Stimulated activated CD4-positive, alpha-beta T cell treated with anti-CD3 and anti-CD28 coated beads, Interleukin-4, amount 100 ng/mL, for 48 hours (primary cell): ENCODE results near the gene KANK2.
A peak's percentile ranks its signal among the peaks of the same experiment; 100 is the strongest.
"Not testable (repeated sequence)": the region's sequence is repeated elsewhere in the genome, so short reads cannot be mapped to it uniquely, and the experiment has no call there.

Experiments used
- DNase-seq, 2 donors: peaks; one replicate each; pipeline ENCODE4 v3.0.0-alpha.2; 2020; ENCODE audit warnings: low read depth in 2 of 2

Gene KANK2

DNA sequence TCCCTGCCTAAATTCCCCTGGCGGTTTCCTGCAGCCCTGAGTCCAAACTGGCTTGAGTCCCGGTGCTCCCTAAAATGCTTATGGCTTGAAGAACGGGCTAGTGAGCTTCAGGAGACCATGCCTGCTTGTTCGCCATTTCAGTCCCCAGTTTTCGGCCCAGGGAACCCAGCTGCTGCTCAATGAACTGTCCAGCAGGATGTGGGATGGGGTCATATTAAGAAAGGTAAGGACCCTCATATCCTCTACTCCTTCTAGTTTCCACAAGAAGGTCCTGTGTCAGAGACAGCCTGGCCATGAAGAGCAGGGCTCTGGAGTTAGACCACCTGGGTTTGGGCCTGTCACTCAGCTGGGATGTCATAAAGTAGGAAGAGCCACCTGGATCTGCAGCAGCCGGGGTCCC is 24.8 kb downstream of the KANK2 start:
- DNase-seq: no peak

DNA sequence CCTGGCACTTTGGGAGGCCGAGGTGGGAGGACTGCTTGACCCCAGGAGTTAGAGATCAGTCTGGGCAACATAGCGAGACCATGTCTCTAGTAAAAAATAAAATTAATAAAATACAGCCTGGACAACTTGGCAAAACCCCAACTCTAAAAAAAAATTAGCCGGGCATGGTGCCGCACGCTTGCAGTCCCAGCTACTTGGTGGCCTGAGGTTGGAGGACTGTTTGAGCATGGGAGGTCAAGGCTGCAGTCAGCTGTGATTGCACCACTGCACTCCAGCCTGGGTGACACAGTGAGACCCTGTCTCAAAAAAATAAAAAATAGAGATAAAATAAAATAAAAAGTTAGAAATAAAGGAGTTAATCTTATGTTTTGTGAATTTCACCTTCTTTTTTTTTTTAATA is 26.2 kb downstream of the KANK2 start:
- DNase-seq: no peak

DNA sequence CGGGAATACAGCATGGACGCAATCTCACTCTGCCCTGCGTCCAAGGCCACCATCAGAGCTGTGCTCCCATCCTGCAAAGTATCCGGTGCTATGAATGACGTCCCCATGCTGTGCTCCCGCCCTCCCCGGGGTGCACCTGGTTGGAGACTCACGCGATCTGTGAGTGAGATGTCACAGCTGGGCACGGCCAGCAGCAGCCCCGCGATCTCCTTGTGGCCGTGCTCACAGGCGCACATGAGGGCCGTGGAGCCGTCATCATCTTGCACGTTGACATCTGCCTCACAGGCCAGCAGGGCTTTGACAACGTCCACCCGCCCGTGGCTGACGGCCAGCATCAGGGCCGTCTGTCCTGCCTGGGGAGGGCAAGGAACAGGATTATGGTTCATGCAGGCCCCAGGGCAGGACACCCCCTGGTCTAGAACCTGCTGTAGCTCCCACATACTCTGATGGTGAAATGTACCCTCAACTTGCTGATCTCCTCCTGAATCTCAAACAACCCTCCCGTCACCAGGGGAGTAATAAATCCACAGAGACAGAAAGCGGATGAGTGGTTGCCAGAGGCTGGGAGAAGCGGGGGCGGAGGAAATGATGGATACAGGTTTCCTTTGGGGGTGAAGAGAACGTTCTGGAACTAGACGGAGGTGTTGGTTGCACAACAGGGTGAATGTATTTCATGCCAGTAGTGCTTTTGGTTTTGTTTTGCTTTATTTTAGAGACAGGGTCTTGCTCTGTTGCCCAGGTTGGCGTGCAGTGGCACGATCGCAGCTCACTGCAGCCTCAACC is 27.3 kb downstream of the KANK2 start:
- DNase-seq: no peak

DNA sequence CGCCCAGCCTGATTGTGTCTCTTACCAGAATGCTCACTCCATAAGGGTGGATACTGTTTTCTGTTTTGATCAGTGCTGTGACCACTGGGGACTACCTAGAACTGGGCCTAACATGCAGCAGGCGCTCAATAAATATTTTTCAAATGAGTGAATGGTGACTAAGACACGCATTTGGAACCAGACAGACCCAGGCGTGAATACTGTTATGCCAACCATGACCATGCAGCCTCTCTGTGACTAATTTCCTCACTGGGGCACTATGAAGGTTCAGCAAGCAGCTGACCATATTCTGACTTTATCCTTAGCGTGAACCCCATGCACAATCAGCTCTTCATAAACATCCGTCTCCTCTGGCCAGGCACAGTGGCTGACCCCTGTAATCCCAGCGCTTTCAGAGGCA is 28.8 kb downstream of the KANK2 start:
- no peak for DNase-seq

DNA sequence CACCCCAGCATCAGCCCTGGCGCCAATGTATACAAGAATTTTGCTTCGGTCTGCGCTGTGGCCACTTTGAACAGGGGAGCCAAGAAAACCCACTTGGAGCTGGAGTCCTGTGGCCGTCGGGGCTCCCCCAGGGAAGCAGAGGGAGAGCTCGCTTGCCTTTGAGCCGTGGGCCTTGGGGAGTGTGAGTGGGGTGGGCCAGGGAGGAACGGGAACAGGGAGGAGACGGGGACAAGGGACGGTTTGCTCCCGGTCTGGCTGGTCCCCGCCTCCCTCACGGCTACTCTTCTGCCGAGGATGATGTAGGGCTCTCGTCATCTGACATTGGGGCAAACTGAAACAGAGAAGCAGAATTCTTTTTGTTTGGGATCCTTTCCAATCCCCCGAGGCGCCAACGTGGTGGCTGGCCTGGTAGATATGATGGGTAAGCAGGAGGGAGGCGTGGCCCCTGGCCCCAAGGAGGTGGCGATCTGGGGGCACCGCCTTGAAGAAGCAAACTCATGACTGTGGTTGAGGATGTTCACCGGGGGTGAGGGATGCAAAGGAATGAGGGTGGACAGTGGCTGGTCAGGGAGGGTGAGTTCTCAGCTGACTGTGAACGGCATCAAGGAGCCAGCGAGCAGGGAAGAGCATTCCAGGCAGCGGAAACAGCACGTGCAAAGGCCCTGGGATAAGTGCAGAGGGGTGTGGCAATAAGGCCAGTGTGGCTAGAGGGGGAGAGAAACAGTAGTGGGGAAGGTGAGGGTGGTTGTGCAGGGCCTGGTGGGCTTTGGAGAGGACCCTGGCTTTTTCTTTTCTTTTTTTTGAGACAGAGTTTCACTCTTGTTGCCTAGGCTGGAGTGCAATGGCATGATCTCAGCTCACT is 30.8 kb downstream of the KANK2 start:
- DNase-seq: no peak

DNA sequence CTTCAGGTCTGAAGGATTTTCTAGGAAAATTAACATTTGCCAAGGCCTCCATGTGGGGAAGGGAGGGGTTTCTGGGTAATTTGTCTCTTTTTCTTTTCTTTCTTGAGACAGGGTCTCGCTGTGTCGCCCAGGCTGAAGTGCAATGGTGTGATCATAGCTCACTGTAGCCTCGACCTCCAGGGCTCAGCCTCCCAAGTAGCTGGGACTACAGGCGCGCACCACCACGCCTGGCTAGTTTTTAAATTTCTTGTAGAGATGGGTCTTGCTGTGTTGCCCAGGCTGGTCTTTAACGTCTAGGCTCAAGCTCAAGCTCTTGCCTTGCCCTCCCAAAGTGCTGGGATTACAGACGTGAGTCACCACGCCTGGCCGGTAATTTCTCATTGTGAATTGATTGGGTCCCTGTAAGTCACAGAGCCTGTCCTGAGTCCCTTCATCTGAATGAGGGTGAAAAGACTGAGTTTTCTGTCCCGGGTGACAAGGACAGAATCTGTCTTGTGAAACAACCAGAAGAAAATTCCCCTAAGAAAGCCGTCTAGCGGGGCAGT is 31.8 kb downstream of the KANK2 start:
- DNase-seq: no peak

DNA sequence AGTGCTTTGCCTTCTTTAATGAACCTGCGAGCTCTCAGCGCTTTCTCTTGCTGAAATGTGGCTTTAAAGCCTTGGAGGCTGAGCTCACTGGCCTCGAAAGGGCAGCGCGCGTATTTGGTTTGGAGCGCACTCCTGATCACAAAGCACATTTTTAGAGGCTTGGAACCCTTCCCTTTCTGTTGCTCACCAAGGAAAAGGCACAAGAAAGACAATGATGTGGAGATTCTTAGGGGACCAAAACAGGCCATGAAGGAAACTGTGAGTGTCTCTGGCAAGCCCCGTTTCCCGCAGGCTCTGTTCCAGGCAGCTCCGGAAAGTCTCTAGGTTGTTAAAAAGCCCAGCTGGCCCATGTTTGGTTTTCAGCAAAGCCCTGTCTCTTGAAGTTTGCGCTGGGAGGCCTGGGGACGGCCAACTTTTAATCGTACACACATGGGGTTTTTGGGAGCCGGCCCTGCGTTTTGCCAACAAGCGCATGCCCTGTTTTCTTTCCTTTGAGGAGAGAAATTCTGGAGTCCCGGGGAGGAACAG is 32.4 kb downstream of the KANK2 start:
- no peak for DNase-seq

DNA sequence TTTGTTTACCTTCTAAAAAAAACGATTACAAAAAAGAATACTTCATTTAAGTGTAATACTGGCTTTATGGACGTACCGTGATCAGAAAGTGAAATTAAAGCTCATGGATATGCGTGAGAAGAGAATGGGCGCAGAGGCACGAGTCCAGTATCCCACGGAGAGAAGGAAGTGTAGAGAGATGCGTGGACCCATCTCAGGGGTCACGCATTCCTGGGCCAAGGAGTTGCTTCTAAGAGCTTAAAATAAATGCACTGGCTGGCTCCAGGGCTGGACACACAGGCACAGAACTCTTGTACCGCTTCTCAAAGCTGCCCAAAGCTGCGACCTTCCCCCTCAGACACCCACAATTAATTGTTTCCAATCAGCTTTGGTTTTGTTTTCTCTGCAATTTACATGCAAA is 33.0 kb downstream of the KANK2 start:
- DNase-seq: no peak

DNA sequence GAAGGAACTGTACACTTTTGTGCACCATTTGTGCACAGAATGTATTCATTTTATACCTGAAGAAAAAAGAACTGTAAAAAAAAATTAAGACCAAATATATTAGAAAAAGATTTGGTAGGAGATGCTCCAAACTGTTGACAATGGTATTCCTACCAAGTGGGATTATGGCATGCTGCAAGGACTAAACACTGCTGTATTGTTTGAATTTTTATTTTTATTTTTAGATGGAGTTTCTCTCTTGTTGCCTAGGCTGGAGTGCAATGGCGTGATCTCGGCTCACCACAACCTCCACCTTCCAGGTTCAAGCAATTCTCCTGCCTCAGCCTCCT is 36.9 kb downstream of the KANK2 start:
- not testable (repeated sequence) for DNase-seq

DNA sequence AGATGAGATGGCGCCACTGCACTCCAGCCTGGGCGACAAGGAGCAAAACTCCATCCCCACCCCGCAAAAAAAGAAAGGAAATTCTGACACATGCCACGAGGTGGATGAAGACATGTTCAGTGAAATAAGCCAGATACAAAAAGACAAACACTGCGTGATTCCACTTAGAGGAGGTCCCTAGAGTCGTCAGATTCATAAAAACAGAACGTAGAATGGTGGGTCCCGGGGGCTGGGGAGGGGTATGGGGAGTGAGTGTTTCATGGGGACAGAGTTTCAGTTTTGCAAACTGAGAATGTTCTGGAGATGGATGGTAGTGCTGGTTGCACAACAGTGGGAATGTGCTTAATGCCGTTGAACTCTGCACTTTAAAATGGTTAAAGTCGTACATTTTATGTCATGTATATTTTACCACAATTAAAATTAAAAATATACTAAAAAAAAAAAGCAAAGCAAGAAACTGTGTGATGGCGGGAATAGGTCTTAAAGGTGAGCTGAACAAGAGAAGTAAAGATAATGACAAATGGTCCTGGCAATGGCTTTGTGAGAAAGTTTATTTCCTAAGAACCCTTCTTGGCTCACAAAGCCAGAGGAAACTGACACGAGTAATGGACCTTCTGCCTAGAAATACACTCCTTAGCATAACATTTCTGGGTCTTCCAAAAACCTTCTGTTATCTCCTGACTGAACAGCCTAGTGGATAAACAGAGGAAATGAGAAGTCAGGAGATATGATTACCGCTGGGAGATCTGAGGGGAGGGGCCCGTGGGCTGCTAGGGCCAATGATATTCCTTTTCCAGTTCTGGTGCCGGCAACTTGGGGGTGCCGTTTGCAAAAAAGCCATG is 37.5 kb downstream of the KANK2 start:
- DNase-seq: no peak

DNA sequence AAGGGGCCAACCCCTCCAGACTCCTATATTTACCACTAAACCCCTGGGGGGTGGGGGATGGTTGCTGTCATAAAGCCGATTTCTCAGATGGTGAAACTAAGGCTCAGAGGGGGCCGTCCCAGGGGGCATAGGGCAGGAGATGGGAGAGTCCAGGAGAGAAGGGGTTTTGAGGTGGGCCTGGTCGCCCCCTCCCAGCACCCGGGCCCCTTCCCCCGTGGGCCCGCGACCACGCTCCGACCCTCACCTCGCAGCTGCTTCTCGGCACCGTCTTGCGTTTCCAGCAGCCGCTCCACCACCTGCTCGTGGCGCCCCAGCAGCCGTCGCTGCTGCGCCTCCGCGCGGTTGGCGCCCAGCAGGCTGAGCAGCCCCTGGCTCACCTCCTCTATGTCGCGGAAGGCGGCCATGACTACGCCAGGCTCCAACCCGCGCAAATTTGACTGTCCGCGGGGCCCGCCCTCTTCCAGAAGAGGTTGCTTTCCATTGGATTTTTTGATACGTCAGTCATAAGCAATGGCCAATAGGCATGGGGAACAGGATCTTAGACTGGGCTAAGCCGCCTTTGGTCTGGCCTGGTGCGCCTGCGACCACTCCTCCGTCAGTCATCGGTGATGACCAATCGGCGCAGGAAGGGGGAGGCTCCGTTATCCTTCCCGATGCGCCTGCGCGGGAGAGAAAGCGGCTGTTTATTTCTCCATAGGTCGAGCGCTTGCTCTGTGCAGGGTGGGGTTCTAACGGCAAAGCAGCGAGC is 41.8 kb downstream of the KANK2 start, which contains the start of gene SPC24:
SPC24 (minus strand) TSS at position 410 of the 748 bp plus-strand sequence; CDS start at position 404, 6 bp downstream.
- peak; percentile 84 to 92 for DNase-seq

DNA sequence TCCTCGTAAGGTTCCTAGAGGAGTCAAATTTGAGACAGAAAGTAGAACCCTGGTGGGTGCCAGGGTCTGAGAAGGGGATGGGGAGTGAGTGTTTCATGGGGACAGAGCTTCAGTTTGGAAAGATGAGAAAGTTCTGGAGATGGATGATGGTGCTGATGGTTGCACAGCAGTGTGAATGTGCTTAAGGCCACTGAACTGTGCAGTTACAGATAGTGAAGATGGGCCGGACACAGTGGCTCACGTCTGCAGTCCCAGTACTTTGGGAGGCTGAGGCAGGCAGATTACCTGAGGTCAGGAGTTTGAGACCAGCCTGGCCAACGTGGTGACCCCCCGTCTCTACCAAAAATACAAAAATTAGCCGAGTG is 42.7 kb downstream of the KANK2 start:
- no peak for DNase-seq

DNA sequence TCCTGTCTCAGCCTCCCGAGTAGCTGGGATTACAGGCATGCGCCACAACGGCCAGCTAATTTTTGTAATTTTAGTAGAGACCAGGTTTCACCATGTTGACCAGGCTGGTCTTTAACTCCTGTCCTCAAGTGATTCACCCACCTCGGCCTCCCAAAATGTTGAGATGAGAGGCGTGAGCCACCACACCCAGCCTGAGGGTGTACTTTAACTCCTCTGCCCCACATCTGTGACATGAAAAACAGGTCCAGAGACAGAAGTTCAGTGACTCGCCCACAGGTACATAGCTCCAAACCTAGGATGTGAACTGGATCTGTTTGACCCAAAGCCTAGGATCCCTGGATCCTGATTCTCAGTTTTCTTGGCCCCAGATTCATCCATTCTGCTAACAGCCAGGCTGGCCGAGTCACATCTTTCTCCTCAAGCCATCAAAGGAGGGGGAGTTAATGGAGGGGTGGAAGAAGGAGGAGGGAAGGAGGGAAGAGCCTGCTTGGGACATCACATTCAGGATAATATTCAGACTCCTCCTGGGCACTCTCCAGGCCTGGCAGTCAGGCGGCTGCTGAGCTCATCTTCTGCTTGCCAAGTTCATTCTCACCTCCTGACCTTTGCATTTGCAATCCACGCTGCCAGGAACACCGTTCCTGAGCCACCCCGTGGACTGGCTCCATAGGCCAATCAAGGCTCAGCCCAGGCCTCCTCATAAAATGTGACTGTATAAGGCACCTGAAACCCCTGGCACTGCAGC is 44.9 kb downstream of the KANK2 start:
- DNase-seq: no peak

DNA sequence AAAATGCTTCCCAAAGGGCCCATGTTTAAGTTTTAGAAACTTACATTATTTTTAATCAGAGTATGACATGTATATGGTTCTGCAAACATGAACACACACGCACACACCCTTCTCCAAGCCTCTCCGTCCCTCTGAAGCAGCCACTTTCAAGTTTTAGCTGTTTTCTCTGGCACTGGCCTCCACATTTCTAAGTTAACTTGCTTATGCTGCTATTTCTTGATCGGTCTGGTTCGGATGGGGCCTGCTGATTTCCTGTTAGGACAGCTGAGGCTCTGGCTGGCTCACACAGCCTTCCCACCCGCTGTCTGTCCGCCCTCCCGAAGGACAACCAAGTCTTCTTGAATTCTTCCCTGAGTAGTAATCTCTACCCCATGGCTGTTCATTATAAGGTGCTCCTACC is 46.2 kb downstream of the KANK2 start:
- no peak for DNase-seq

DNA sequence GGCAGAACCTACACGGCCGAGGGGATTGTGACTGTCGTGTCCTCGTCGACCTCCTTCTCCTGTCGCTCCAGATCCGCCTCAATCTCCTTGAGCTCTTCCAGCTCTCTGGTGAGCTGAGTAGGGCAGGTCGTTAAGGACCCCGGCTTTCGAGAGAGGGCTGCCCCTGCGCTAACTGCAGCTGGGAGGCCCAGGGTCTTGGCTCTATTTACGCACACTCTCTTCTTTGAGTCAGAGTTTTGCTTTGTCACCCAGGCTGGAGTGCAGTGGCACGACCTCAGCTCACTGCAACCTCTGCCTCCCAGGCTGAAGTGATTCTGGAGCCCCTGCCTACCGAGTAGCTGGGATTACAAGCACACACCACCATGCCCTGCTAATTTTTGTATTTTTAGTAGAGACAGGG is 49.3 kb downstream of the KANK2 start:
- no peak for DNase-seq

DNA sequence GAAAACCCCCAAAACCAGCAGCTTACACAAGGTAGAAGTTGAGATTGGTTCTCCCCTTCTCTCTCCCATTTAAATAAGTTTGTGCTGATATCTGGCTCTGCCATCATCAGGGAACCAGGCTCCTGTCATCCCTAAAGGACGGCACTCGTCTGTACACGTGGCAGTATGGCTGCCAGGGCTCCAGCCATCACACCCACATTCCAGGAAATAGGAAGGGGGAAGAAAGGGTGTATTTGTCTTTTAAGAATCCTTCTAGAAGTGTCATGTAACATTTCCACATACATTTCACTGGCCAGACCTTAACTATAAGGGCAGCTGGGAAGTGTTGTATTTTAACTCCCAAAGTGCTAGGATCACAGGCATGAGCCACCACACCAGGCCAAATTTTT is 51.8 kb downstream of the KANK2 start:
- DNase-seq: no peak

DNA sequence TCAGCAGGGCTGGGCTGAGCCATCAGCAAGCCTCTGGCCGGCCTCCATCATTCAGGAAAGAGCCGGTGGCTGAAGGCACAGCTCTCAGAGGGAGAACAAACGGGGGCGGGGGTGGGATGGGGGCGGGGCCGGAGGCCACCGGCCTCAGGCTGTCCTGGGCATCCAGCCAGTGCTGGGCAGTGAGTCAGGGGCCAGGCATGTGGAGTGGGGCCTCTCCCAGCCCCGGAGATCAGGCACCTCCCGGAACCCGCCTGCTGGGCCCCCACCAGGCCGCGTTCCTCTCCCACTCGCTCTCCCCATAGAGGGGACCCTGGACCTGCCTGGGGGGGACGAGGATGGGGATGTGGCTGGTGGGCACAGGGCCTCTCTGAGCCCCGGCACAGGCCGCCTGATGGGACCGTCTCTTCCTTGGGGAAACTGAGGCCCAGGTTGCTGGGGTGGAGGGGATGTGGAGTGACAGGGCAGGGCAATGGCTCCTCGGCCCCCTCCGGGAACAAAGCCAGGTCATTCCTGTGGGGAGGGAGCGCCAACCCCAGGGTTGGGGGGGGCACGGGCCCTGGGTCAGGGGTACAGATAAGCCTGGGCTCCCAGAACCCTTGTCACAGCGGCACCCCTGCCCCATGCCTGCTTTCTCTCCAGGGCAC is 54.7 kb downstream of the KANK2 start:
- DNase-seq: no peak

DNA sequence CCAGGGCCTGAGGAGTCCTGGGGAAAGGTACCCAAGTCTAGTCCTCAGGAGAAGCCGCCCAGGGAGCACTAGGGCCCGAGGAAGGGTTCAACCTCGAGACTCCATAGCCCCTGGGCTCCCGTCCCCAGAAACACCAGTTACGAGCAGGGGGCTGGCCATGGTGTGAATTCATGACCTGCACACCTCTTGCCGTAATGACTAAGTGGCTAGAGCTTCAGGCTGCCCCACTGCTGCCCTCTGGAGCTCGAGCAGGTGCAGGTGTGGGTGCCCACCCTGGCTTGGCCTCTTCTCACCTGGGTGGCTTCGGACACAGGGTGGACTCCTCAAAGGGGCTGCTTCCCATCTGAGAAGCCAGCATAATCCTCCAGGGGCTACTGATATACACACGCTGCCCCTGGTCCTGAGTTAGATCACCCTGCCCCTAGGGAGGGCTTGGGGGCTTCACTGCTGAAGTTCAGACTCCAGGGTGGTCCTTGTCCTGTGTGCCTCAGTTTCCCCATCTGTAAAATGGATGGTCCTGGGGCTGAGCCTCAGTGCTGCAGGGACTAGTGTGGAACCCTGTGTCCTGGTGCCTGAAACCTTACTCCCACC is 55.3 kb downstream of the KANK2 start:
- no peak for DNase-seq

DNA sequence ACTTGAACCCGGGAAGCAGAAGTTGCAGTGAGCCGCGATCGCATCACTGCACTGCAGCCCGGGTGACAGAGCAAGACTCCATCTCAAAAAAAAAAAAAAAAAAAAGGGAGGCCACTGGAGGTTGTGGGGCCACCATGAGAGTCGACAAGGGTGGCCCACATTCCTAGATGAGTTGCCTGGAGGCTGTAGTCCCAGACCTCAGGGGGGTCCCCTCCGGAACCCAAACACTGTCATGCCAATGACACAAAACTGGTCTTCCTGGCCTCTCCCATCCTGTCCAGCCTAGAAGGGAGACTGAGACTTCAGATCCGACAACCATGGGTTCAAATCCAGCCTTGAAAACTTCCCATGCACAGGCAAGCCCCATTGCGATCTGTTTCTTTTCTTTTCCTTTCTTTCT is 56.4 kb downstream of the KANK2 start:
- DNase-seq: no peak
